SK-N-SH treated with all-trans-retinoic acid at 6 μM for 48 hours (cell line): Measurements from ENCODE around the gene MAP1LC3C.

Experiments used
- ATAC-seq: fragments of 200-7000 bp; cut with Tn5 transposase; 3 replicates; pipeline ENCODE4 v1.9.1; 2020; ENCODE audit warnings: mild to moderate bottlenecking, moderate library complexity
- CREB5 ChIP-seq: fragments of 250-450 bp; sonication (Bioruptor Pico); IDR thresholded peaks from 2 replicates; pipeline ENCODE4 v1.5.1; 2020; ENCODE audit warnings: low read depth, mild to moderate bottlenecking, moderate library complexity
- CSDC2 ChIP-seq: fragments of 250-450 bp; sonication (Bioruptor Pico); IDR thresholded peaks from 2 replicates; pipeline ENCODE4 v1.5.0; 2020; ENCODE audit warnings: mild to moderate bottlenecking, moderate library complexity
- CSRNP3 ChIP-seq: fragments of 250-450 bp; sonication (Bioruptor Pico); IDR thresholded peaks from 2 replicates; pipeline ENCODE4 v1.5.1; 2021; ENCODE audit warnings: mild to moderate bottlenecking, moderate library complexity
- GLIS3 ChIP-seq: fragments of 250-450 bp; sonication (Bioruptor Pico); IDR thresholded peaks from 2 replicates; pipeline ENCODE4 v1.5.0; 2020; ENCODE audit warnings: mild to moderate bottlenecking, moderate library complexity
- ISL1 ChIP-seq: fragments of 250-450 bp; sonication (Bioruptor Pico); IDR thresholded peaks from 2 replicates; pipeline ENCODE4 v2.1.2; 2022; ENCODE audit warnings: mild to moderate bottlenecking, moderate library complexity
- OSR1 ChIP-seq: fragments of 250-450 bp; sonication (Bioruptor Pico); IDR thresholded peaks from 2 replicates; pipeline ENCODE4 v1.8.0; 2022; ENCODE audit warnings: moderate library complexity, mild to moderate bottlenecking, inconsistent platforms
- PATZ1 ChIP-seq: fragments of 250-450 bp; sonication (Bioruptor Pico); IDR thresholded peaks from 2 replicates; pipeline ENCODE4 v1.8.0; 2020; ENCODE audit warnings: mild to moderate bottlenecking, moderate library complexity, borderline replicate concordance
- POU6F1 ChIP-seq: fragments of 250-450 bp; sonication (Bioruptor Pico); IDR thresholded peaks from 2 replicates; pipeline ENCODE4 v1.8.0; 2021; ENCODE audit warnings: low read depth, mild to moderate bottlenecking, moderate library complexity, borderline replicate concordance
- PPARA ChIP-seq: fragments of 250-450 bp; sonication (Bioruptor Pico); IDR thresholded peaks from 2 replicates; pipeline ENCODE4 v1.5.0; 2020; ENCODE audit warnings: mild to moderate bottlenecking, borderline replicate concordance
- RARB ChIP-seq: fragments of 250-450 bp; sonication (Bioruptor Pico); IDR thresholded peaks from 2 replicates; pipeline ENCODE4 v1.8.0; 2021; ENCODE audit warnings: mild to moderate bottlenecking, moderate library complexity
- SNAI2 ChIP-seq: fragments of 250-450 bp; sonication (Bioruptor Pico); IDR thresholded peaks from 2 replicates; pipeline ENCODE4 v1.5.0; 2020; ENCODE audit warnings: mild to moderate bottlenecking, moderate library complexity
- TOX ChIP-seq: fragments of 250-450 bp; sonication (Bioruptor Pico); IDR thresholded peaks from 2 replicates; pipeline ENCODE4 v1.8.0; 2021; ENCODE audit warnings: mild to moderate bottlenecking, moderate library complexity, borderline replicate concordance
- TSHZ2 ChIP-seq: fragments of 250-450 bp; sonication (Bioruptor Pico); IDR thresholded peaks from 2 replicates; pipeline ENCODE4 v1.5.0; 2020; ENCODE audit warnings: mild to moderate bottlenecking, moderate library complexity
- ZC3H10 ChIP-seq: fragments of 250-450 bp; sonication (Bioruptor Pico); IDR thresholded peaks from 2 replicates; pipeline ENCODE4 v1.5.1; 2021; ENCODE audit warnings: mild to moderate bottlenecking, moderate library complexity
- ZFP3 ChIP-seq: fragments of 250-450 bp; sonication (Bioruptor Pico); IDR thresholded peaks from 2 replicates; pipeline ENCODE4 v1.5.0; 2020; ENCODE audit warnings: mild to moderate bottlenecking, moderate library complexity
- ZFP30 ChIP-seq: fragments of 450-650 bp; formaldehyde crosslinking; IDR thresholded peaks from 2 replicates; pipeline ENCODE4 v1.5.0; 2022; ENCODE audit warnings: mild to moderate bottlenecking, moderate library complexity
- ZNF565 ChIP-seq: fragments of 450-650 bp; formaldehyde crosslinking; conservative IDR thresholded peaks from 2 replicates; pipeline ENCODE4 v1.5.0; 2020; ENCODE audit warnings: low read depth, mild to moderate bottlenecking, moderate library complexity
- ZNF70 ChIP-seq: fragments of 450-650 bp; formaldehyde crosslinking; IDR thresholded peaks from 2 replicates; pipeline ENCODE4 v1.5.0; 2020; ENCODE audit warnings: mild to moderate bottlenecking, moderate library complexity
- ZNF8 ChIP-seq: fragments of 450-650 bp; formaldehyde crosslinking; IDR thresholded peaks from 2 replicates; pipeline ENCODE4 v1.5.0; 2020; ENCODE audit warnings: mild to moderate bottlenecking, moderate library complexity

The MAP1LC3C gene

GRCh38 chr1:242006976-242007375 lies 8.1 kb upstream of the MAP1LC3C start (continued):
- no peak for TF ChIP-seq TSHZ2 (CRISPR knock-in tag)
- TF ChIP-seq ZNF70 = no peak
- TF ChIP-seq GLIS3 (CRISPR knock-in tag) = no peak
- no peak for TF ChIP-seq ZNF565 (CRISPR knock-in tag)
- no peak for TF ChIP-seq RARB

GRCh38 chr1:242005866-242006535 lies 7.1 kb upstream of the MAP1LC3C start:
- peak; percentile 78 for ATAC-seq
- TF ChIP-seq CREB5 = no peak
- no peak for TF ChIP-seq GLIS3 (CRISPR knock-in tag)
- no peak for TF ChIP-seq PPARA
- no peak for TF ChIP-seq ZC3H10 (CRISPR knock-in tag)
- TF ChIP-seq ZFP3 (CRISPR knock-in tag) = no peak
- 0 out of 2 replicates have a peak, but pooled peaks have one; percentile 31 for TF ChIP-seq TOX

- no peak for ATAC-seq
- TF ChIP-seq PATZ1 = no peak
- no peak for TF ChIP-seq CSDC2 (CRISPR knock-in tag)
- TF ChIP-seq RARB = no peak
- no peak for TF ChIP-seq OSR1 (CRISPR knock-in tag)
Measured at GRCh38 chr1:242004751-242005495, 6.0 kb upstream of the MAP1LC3C start.

- TF ChIP-seq CSDC2 (CRISPR knock-in tag) (no peak), ZC3H10 (CRISPR knock-in tag) (no peak), CREB5 (no peak), ISL1 (CRISPR knock-in tag) (no peak), ZNF70 (no peak), ZFP30 (CRISPR knock-in tag) (no peak), RARB (no peak), CSRNP3 (CRISPR knock-in tag) (no peak), TOX (no peak), ZNF8 (CRISPR knock-in tag) (no peak), OSR1 (CRISPR knock-in tag) (no peak), POU6F1 (CRISPR knock-in tag) (no peak), PATZ1 (no peak), GLIS3 (CRISPR knock-in tag) (no peak), ZNF565 (CRISPR knock-in tag) (no peak), SNAI2 (CRISPR knock-in tag) (no peak)
- peak; percentile 44 for ATAC-seq
Measured at GRCh38 chr1:242002510-242002909, 3.6 kb upstream of the MAP1LC3C start.
